ENCODE measurements around the gene CORO1C.
"Not testable (repeated sequence)": the region's sequence is repeated elsewhere in the genome, so short reads cannot be mapped to it uniquely, and the experiment has no call there.

Gene CORO1C

DNA sequence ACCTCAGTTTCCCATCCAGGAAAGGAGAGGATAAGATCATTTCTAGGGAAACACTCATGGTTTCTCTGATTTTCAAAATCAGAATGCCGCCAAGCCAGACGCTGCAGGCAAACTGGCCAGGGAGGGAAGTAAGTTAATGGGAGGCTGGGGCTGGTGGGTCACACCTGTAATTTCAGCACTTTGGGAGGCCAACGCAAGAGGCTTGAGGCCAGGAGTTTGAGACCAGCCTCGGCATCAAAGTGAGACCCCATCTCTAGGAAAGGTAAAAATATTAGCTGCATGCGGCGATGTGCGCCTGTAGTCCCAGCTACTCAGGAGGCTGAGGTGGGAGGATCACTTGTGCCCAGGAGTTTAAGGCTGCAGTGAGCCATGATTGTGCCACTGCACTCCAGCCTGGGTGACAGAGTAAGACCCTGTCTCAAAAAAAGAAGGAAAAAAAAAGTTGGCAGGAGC is 98.2 kb downstream of the CORO1C start:
- no peak for DNase-seq

DNA sequence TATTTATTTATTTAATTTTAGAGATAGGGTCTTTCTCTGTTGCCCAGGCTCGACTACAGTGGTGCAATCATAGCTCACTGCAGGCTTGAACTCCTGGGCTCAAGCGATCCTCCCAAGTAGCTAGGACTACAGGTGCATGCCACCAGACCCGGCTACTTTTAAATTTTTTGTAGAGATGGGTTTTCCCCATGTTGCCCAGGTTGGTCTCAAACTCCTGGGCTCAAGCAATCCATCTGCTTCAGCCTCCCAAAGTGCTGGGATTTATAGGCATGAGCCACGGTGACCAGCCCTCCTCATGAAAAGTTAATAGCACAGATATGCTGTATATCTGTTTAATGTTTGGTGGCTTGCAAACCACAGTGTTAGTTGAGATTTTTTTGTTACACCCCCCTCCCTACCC is 100.1 kb downstream of the CORO1C start:
- not testable (repeated sequence) for DNase-seq

DNA sequence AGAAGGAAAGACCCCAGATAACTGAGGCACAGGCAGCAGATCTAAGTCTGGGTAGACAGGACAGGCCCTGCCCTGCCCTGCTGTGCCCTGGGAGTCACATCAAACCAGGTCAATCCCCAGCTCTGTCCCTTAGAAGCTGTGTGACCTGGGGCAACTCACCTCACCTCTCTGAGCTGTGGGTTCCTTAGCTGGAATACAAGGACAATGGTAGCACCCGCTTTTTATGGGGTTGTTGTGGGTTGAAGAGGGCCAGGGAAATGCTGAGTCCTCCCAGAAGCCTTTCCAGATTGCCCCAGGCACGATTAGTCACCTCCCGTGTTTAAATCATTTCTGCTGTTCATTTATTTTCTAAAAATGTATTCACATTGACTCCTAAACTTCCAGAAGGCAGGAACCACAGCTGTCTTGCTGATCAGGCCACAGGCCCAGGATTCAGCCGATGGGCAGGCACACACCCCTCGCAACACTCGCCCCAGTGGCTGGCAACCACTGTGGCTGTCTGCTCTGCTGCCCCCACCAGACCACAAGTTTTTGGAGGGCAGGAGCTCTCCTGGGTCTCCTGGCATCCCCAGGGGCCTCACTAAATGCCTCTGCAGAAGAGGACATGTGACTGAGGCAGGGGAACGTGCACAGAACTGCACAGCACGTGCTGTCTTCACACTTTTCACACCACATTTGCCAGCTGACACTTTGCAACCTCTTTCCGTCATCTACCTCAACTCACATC is 100.7 kb downstream of the CORO1C start:
- peak; percentile 47 for DNase-seq

DNA sequence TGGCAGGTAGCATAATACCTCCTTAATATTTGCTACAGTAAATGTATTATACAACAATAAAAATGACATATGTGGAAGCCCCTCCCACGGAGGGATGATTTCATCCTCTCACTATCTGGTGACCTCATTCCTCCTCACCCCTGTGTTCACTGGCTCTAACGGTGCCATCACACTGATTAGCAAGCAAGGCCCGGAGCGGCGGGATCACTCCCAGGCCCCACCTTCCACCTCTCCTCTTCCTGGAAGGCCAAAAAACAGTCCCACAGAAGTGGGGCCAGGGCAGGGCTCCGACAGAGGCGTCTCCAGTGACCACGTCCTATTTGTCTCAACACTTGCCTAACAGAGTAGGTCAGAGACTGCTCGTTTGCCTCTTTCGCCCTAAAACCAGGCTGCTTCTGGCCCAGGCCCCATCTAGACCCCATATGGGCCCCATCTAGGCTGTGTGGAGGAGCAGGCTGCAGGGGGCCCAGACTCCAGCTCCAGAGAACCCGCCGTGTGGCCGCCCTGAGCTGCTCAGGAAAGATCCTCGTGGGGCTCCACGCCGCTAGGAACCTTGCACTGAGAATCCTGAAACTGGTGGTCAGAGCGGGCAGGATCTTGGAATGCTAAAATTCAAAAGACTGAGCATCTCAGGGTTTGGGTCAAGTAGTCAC is 101.4 kb downstream of the CORO1C start:
- DNase-seq: peak; percentile 87

DNA sequence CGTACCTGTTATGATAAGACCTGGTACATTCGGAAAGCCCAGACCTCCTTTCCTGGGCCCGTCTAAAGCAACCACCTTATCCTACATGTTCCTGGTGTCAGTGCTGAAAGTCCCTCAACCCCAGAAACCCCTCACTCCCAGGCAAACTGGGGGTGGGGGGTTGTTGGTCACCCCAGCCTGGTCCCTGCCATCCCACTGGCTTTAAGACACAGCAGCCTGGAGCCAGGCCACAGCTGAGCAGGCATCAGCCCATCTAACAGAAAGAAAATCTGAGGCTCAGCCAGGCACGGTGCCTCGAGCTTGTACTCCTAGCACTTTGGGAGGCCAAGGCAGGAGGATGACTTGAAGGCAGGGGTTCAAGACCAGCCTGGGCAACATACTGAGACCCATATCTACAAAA is 102.2 kb downstream of the CORO1C start:
- no peak for DNase-seq

DNA sequence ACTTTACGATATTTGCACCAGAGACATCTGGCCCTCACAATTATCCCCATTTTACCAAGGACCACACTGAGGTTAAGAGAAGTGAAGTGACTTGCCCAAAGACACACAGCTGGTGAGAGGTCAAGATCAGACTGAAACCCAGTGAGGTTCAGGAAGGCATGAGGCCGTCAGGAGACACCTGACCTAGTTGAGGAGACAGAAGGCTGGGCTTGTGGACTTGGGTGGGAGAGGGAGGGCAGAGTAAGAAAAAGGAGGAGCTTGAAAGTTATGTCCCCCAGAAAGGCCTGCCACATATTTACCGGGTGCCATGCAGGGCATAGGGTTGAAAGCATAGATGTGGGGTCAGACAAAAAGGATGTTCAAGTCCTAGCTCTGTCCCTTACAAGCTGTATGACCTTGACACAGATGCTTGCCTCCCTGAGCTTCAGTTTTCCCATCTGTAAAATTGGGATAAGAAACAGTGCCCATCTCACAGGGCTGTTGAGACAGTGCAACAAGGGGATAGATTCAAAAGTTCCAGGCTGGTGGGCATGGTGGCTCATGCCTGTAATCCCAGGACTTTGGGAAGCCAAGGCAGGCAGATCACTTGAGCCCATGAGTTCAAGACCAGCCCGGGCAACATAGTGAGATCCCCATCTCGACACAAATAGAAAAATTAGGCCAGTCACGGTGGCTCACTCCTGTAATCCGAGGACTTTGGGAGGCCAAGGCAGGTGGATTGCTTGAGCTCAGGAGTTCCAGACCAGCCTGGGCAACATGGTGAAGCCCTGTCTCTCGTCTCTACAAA is 104.0 kb downstream of the CORO1C start:
- no peak for DNase-seq

DNA sequence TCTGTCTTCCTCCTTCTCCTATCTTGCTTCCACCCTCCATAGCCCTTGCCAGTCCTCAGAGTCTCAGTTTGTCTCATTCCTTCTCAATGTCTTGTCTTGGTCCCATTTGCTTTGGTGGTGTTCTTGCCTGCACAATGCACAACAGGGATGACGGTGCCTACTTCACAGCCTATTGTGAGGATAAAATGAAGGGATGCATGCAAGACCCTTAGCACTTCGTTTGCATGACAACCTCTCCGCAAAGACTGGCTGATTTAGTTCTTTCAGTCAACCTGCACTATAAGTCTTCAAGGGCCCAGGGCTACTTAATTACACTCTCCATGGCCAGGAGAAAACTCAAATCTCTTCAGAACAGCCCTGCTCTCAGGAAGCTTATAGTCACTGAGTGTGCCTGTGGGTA is 106.1 kb downstream of the CORO1C start:
- no peak for DNase-seq

DNA sequence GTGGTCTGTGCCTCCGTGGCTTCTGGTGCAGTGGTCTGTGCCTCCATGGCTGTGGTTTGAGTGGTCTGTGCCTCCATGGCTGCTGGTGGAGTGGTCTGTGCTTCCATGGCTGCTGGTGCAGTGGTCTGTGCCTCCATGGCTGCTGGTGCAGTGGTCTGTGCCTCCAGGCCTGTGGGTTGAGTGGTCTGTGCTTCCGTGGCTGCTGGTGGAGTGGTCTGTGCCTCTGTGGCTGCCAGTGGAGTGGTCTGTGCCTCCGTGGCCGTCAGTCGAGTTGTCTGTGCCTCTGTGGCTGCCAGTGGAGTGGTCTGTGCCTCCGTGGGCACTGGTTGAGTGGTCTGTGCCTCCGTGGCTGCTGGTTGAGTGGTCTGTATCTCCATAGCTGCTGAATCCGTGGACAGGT is 107.7 kb downstream of the CORO1C start:
- DNase-seq: no peak

DNA sequence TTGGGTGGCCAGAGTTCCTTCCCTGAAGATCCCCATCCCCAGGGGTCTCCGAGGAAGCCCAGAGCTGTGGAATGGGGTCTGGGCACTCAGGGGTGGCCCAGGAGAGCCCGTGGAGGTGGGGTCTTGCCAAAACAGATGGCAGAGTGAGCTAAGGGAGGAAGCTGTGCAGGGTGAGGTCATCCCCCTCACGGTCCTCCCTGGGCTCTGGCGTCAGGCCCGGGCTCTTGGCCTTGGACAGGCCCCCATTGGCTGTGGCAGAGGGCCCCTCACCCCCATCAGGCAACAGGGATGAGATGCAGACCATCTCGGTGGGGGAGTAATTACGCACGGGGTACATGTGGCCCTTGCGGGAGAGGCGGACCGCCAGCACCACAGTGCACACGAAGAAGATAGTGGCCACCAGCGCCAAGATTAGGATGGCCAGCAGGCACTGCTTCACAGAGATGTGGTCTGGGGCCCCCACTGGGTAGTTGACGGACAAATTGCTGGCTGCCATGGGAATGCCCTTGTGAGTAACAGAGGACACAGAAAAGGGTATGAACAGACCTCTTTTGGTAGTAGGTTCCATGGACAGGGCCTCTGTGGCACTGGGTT is 108.3 kb downstream of the CORO1C start:
- no peak for DNase-seq

DNA sequence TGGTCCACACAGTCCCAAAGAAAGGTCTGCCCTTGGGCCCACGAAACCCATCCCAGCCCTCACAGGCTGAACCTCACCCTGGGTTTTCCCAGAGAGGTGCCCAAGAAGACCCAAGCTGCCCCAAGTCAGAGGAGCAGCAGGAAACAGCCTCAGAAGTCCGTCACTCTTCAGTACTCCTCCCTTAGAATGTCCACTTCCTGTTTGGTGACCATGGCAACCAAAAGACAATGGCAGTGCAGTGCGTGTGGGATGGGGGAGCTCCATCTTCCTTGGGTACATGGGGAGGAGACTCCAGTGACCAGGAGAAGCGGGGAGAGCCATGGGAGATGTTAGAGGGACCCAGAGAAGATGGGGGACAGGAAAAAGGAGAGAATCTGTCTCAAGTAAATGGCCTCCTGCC is 108.9 kb downstream of the CORO1C start:
- DNase-seq: peak; percentile 56

DNA sequence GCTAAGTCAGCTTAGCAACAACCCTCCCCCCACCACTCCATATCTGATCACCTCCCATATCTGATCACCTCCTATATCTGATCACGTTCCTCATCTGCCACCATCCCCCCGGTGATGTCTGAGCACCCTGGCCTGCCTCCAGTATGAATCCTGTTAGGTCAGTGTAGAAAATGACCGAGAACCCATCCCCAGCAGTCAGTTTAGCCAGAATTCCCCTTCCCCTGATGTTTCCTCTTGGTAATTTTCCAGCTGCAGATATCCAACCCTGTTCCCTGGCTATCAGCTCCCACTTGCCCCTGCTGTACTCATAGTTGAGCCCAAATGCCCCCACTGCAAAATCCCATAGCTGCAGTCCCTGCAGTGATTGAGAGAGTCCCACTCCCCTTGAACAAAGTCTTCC is 110.2 kb downstream of the CORO1C start:
- DNase-seq: no peak

DNA sequence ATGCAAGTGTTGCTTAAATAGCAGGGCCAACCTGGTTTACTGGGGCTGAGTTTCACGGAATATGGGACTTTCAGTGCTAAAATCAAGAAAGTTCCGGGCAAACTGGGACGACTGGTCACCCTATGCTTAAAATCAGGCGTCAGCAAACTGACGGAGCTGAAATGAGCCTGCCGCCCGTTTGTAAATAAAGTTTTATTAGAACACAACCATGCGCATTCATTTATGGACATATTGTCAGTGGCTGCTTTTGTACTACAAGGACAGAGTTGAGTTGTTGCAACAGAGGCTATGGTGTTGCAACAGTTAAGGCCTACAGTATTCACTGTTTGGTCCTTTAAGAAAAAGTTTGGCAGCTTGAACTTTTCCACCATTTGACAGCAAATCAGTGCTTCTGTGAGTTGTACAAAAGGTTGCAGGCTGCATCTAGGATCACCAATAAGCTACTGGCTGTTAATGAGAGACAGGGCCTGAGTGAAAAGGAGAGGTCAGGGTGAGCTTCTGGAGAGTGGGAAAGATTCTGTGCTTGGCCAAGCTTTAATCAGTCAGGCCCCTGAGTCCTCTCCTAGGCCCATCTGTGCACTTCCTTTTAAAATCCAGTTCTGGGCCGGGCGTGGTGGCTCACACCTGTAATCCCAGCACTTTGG is 111.0 kb downstream of the CORO1C start:
- DNase-seq: peak; percentile 68

DNA sequence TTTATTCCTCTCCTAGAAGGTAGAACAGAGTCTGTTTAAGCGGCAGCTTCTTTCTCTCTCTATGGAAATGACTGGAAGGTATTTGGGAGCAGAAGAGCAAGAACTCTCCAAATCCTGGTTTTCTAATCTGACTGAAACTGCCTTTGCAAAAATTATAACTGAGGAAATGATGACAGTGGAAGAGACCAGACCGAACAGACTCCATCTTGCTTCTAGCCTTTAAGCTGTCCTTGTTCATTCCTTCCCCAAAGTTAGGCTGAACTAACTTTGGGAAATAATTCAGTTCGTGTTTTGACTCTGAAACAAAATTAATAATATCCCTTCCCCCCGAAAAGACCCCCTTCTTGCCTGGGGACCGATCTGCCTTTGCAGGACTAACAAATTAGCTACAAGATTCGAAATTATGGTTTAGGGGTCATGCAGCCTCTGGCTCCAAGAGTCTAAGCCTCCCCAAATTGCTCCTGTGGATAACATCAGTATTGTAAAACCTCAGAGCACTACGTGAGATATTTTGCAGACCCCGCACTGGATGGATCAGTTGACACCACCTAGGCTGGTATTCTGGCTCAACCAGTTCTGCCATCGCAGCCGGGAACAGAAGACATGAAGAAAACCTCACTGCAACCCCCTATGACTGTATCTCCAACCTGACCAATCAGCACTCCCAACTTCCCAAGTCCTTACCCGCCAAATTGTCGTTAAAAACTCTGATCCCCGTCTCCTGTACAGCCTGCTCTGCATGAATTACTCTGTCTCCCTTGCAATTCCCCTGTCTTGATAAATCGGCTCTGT is 111.8 kb downstream of the CORO1C start:
- DNase-seq: no peak

DNA sequence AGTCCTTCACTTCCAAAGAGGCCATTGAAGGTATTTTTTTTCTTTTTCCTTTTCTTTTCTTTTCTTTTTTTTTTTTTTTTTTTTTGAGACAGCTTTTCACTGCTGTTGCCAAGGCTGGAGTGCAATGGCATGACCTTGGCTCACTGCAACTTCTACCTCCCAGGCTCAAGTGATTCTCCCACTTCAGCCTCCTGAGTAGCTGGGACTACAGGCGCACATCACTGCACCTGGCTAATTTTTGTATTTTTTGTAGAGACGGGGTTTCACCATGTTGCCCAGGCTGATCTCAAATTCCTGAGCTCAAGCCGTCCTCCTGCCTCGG is 112.4 kb downstream of the CORO1C start:
- not testable (repeated sequence) for DNase-seq

DNA sequence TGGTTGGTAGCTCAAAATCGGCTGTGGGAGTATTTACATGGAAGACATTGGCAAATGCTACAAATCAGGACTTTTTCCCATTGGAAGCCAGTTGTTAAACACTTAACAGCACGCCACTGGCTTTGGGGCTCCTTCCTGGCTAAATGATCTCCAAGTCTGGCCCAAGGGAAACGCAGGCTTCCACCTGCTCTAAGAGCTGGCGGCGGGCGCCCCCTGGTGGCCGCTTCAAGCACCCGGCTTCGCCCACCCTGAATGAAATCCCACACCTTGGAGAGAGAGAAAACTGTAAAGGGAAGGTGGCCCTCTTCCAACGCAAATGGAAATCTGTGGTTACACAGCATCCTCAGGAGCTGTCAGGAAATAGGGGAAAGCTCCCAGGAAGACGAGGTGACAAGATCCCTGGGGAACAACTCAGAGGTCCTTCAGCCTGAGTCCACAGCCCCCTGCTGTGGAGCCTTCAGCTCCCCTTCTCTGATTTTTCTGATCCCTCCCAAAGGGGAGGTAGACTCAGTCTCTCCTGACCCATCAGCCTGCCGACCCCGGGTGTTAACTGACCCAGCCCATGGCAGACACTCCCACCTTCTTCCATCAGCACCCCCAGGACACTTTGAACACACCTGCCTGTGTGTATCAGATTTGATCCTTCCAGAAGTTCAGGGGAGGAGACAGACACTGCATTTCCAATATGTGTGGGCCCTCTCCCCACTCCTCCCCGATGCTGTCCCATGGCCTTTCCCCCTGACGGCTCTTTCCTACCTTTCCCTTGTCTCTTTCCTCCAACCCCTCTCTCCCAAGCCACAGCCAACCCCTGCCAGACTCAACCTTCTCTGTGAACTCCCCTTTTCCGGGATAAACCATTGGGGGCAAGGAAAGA is 113.0 kb downstream of the CORO1C start:
- DNase-seq: peak; percentile 89

DNA sequence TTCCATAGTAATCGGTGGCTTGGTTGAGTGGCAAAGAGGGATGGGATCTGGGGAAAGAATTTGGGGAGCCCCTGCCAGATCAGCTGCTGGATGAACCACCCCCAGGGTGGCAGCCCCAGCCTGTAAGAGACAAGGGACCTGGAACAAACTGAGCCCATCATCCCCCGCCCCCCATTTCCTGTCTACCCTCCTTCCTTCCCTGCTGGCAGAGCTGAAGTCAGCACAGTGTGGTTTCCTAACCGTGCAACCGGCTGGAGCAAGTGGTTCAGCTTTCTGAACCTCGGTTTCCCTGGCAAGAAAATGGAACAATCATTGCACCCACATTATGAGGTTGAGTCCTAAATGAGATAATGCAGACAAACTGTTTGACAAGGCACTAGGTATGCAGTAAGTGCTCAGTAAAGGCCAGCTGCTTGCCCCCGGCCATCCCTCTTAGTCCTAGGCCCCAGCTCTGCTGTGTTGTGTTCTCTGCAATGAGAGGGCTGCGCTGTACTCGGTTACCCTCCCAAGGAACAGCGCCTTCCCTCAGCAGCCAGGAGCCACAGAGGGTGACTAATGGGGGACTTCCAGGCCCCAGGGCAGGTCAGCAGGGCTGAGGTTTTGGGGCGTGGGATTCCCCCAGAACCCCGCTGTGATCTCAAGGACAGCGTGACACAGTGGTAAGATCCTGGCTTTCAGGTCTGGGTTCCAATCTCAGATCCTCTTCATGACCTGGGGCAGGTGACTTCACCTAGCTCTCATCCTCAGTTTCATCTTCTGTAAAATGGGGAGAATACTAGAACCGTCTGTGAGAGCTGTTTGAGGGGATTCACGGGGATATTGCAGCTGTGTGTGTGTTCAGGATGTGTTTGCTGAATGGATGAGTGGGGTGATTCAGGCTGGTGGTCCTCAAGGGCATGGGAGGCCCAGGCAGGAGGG is 114.1 kb downstream of the CORO1C start:
- peak; percentile 80 for DNase-seq

DNA sequence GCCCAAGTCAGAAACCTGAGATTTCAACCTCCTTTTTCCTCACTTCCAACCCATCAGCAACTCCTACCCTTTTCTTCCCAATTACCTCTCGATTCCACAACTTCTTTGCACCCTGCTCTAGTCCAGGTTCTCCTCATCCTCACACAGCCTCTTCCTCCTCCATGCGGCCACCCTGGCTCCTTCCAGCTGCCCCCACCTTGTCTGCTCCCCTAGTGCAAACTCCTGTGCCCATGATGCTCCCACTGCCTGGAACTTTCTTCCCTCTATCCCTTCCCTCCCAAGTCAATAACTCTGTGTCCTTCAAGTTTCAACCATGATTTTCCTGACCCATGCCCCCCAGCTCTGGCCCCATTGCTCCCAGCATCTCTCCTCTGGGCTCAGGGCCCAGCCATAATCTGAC is 115.0 kb downstream of the CORO1C start:
- DNase-seq: no peak

DNA sequence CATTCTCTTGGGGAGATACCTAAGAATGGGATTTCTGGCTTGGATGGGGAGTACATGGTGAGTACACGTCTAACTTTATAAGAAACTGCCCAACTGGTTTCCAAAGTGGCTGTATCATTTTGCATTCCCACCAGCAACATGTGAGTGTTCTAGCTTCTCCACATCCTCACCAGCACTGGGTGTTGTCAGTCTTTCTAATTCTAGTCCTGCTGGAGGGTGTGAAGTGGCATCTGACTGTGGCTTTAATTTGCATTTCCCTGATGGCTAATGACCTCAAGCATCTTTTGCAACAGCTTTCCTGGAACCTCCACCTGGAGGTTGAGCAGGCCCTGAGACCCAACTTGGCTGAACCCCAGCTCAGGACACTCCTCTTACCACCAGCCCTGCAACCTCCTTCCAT is 115.4 kb downstream of the CORO1C start:
- no peak for DNase-seq

DNA sequence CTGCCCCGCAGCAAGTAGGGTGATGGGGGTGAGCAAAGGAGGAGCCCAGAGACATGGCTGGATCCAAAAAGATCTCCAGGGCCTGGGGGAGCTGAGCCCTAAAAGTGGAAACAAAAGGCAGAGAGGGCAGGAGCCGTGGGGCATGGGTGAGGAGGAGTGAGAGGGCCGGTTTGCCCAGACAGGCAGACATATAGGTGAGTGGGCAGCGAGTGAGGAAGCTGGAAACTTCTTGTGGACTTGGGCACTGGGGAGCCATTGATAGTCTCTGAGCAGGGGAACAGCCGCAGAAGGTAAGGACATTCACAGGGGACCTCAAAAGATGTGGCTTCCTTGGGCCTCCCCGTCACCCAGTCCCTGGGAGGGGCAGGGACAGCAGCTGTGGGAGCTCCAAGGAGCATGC is 116.7 kb downstream of the CORO1C start:
- no peak for DNase-seq

DNA sequence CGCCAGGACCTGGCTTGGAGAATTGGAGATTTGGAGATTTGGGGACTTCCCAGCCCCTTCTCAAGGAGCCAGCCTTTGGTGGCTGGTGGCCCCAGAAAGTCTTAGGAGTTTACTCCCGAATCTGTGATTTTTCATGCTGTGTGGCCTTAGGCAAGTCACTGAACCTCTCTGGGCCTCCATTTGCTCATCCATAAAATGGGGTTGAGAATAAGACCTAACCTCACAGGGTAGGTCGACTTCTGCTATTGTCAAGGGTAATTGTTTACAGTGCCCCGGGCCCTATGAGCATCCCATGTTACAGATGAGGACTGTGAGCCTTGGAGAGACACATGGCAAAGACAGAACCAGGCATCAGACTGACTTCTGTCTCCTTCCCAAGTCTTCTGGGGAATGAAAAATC is 117.3 kb downstream of the CORO1C start:
- DNase-seq: no peak
